Neural cell (in vitro differentiated cells): ENCODE measurements around the gene OS9. TPM values are rescaled to one million over a fixed set of nuclear protein-coding genes. Genes with fewer than 3 reads are reported as not detected.
A peak's percentile ranks its signal among the peaks of the same experiment; 100 is the strongest.

Source experiments
- H2AFZ ChIP-seq: fragments of 200-600, 300-800 bp; sonication (generic), shearing (Covaris generic); 2 replicates; pipeline ENCODE4 v1.6.0; 2014; ENCODE audit warnings: low read depth, mild to moderate bottlenecking, antibody characterized with exemption, low read length, moderate library complexity
- H3F3A ChIP-seq: fragments of 200-600 bp; shearing (Covaris generic); 2 replicates; pipeline ENCODE4 v1.6.1; 2016; ENCODE audit warnings: mild to moderate bottlenecking, moderate library complexity, mixed read lengths, antibody characterized with exemption, low read length; ENCODE audit not compliant: insufficient read depth, poor library complexity, severe bottlenecking
- H3K27ac ChIP-seq: fragments of 200-600, 300-800 bp; sonication (generic), shearing (Covaris generic); 2 replicates; pipeline ENCODE4 v1.5.1; 2014; ENCODE audit warnings: mild to moderate bottlenecking, low read length, moderate library complexity
- H3K27me3 ChIP-seq: fragments of 300-800, 200-600 bp; sonication (generic), shearing (Covaris generic); 2 replicates; pipeline ENCODE4 v1.6.0; 2014; ENCODE audit warnings: mild to moderate bottlenecking, low read depth, low read length, moderate library complexity; ENCODE audit not compliant: insufficient read depth
- H3K36me3 ChIP-seq: fragments of 300-800, 200-600 bp; sonication (generic), shearing (Covaris generic); 2 replicates; pipeline ENCODE4 v1.5.1; 2014; ENCODE audit warnings: mild to moderate bottlenecking, antibody characterized with exemption, low read length, moderate library complexity; ENCODE audit not compliant: insufficient read depth
- H3K4me2 ChIP-seq: fragments of 300-800, 200-600 bp; sonication (generic), shearing (Covaris generic); 2 replicates; pipeline ENCODE4 v1.6.0; 2014; ENCODE audit warnings: mild to moderate bottlenecking, low read length
- H3K4me3 ChIP-seq: fragments of 300-800, 200-600 bp; sonication (generic), shearing (Covaris generic); 2 replicates; pipeline ENCODE4 v1.5.1; 2014; ENCODE audit warnings: mild to moderate bottlenecking, low read length, moderate library complexity
- H3K79me2 ChIP-seq: fragments of 200-600 bp; shearing (Covaris generic); replicated peaks from 2 replicates; pipeline ENCODE4 v1.6.0; 2014; ENCODE audit warnings: mild to moderate bottlenecking, low read length, moderate library complexity; ENCODE audit not compliant: insufficient read depth
- H3K9ac ChIP-seq: fragments of 300-800, 200-600 bp; sonication (generic), shearing (Covaris generic); 2 replicates; pipeline ENCODE4 v1.6.1; 2016; ENCODE audit warnings: mild to moderate bottlenecking, low read length, mixed read lengths
- H3K9me2 ChIP-seq: fragments of 200-600 bp; shearing (Covaris generic); 2 replicates; pipeline ENCODE4 v1.6.1; 2016; ENCODE audit warnings: mild to moderate bottlenecking, low read length, mixed read lengths; ENCODE audit not compliant: insufficient read depth
- H3K9me3 ChIP-seq: fragments of 200-600, 300-800 bp; sonication (generic), shearing (Covaris generic); 2 replicates; pipeline ENCODE4 v1.6.1; 2016; ENCODE audit warnings: mild to moderate bottlenecking, mixed run types, low read length, moderate library complexity, mixed read lengths
- H4K20me1 ChIP-seq: fragments of 200-600 bp; shearing (Covaris generic); 2 replicates; pipeline ENCODE4 v1.6.1; 2016; ENCODE audit warnings: mild to moderate bottlenecking, mixed run types; ENCODE audit not compliant: insufficient read depth
- CTCF ChIP-seq: fragments of 450-650 bp; IDR thresholded peaks from 2 replicates; pipeline ENCODE4 v1.5.1; 2014; ENCODE audit warnings: antibody characterized with exemption, mild to moderate bottlenecking, moderate library complexity; ENCODE audit not compliant: poor library complexity, severe bottlenecking
- EP300 ChIP-seq: fragments of 450-650 bp; conservative IDR thresholded peaks from 2 replicates; pipeline ENCODE4 v1.6.1; 2014; ENCODE audit warnings: antibody characterized with exemption, mild to moderate bottlenecking, moderate library complexity; ENCODE audit not compliant: poor library complexity, severe bottlenecking
- EZH2 ChIP-seq: fragments of 200-600, 300-800 bp; shearing (Covaris generic), sonication (generic); IDR thresholded peaks from 2 replicates; pipeline ENCODE4 v1.6.1; 2014; ENCODE audit warnings: antibody characterized with exemption, low read length, borderline replicate concordance, mild to moderate bottlenecking; ENCODE audit not compliant: insufficient read depth, poor library complexity, severe bottlenecking
- MXI1 ChIP-seq: fragments of 450-650 bp; conservative IDR thresholded peaks from 2 replicates; pipeline ENCODE4 v1.6.1; 2014; ENCODE audit warnings: antibody characterized with exemption, mild to moderate bottlenecking; ENCODE audit not compliant: poor library complexity, severe bottlenecking
- POLR2AphosphoS5 ChIP-seq: IDR thresholded peaks from 2 replicates; pipeline ENCODE4 v1.6.1; 2012
- RAD21 ChIP-seq: fragments of 450-650 bp; conservative IDR thresholded peaks from 2 replicates; pipeline ENCODE4 v1.6.1; 2014; ENCODE audit warnings: antibody characterized with exemption, mild to moderate bottlenecking, moderate library complexity
- REST ChIP-seq: IDR thresholded peaks from 2 replicates; pipeline ENCODE4 v1.6.1; 2012; ENCODE audit warnings: borderline replicate concordance
- SMC3 ChIP-seq: fragments of 450-650 bp; conservative IDR thresholded peaks from 2 replicates; pipeline ENCODE4 v1.6.1; 2014; ENCODE audit warnings: antibody characterized with exemption, mild to moderate bottlenecking, moderate library complexity; ENCODE audit not compliant: poor library complexity
- TAF1 ChIP-seq: IDR thresholded peaks from 2 replicates; pipeline ENCODE4 v1.6.1; 2012; ENCODE audit warnings: low read depth
- polyA plus RNA-seq: library from polyadenylated mRNA; depleted of rRNA; stranded (reverse); fragments of >200 nt; gene quantifications from 2 replicates; pipeline ENCODE4 v1.2.3, GENCODE V29; 2014

OS9 gene
- polyA plus RNA-seq, 1 donor from 2014 or later = 248 TPM

- Histone ChIP-seq H3K9me2 (no peaks in the 10 kb centered on the region), H3K9me3 (no peaks in the 10 kb centered on the region), H3K9ac (peak overlapping the region; percentile 59), H3K27ac (peak overlapping the region; percentile 78), H3K4me3 (peak overlapping the region; percentile 85), H4K20me1 (no peaks in the 10 kb centered on the region), H3K79me2 (peaks cover 27% of the 10 kb centered on the region), H3K36me3 (no peaks in the 10 kb centered on the region), H3K4me2 (peak overlapping the region; percentile 76), H3K27me3 (no peaks in the 10 kb centered on the region), H2AFZ (peak overlapping the region; percentile 29), H3F3A (no peaks in the 10 kb centered on the region)
- TF ChIP-seq REST (peak; percentile 17), POLR2AphosphoS5 (peak; percentile 32), RAD21 (no peak), EZH2 (no peak)
Measured at GRCh38 chr12:57752668-57753000, 58.7 kb downstream of the OS9 start.

- Histone ChIP-seq H3F3A (no peaks in the 10 kb centered on the region), H3K27ac (peak overlapping the region; percentile 77), H3K4me2 (peak overlapping the region; percentile 91), H3K79me2 (peaks cover 27% of the 10 kb centered on the region), H3K36me3 (no peaks in the 10 kb centered on the region), H2AFZ (peak overlapping the region; percentile 49), H3K27me3 (no peaks in the 10 kb centered on the region), H3K9me2 (no peaks in the 10 kb centered on the region), H3K9ac (peak overlapping the region; percentile 80), H3K4me3 (peak overlapping the region; percentile 89), H4K20me1 (no peaks in the 10 kb centered on the region), H3K9me3 (no peaks in the 10 kb centered on the region)
- TF ChIP-seq POLR2AphosphoS5 = no peak
- no peak for TF ChIP-seq EP300
- TF ChIP-seq EZH2 = no peak
- no peak for TF ChIP-seq SMC3
- peak; percentile 16 for TF ChIP-seq TAF1
Measured at GRCh38 chr12:57753756-57754337, 59.9 kb downstream of the OS9 start.

GRCh38 chr12:57754411-57755193, 60.7 kb downstream of the OS9 start, which contains the start of gene MARCHF9:
MARCHF9 (plus strand) TSS chr12:57755103; CDS start chr12:57755529, 426 bp downstream.
- TF ChIP-seq EP300 (peak; percentile 37), RAD21 (peak; percentile 32), MXI1 (peak; percentile 62), POLR2AphosphoS5 (peak; percentile 70), CTCF (no peak), SMC3 (no peak), REST (peak; percentile 18), TAF1 (peak; percentile 5)
- no peaks in the 10 kb centered on the region for H3K27me3 ChIP-seq
- peak within 1 kb of the TSS; percentile 80 for H3K9ac ChIP-seq
- H3K79me2 ChIP-seq = peaks cover 20% of the 10 kb centered on the region
- H3K9me2 ChIP-seq = no peaks in the 10 kb centered on the region
- peak within 1 kb of the TSS; percentile 49 for H2AFZ ChIP-seq
- H3K27ac ChIP-seq = peak within 1 kb of the TSS; percentile 77
- H3K4me3 ChIP-seq = peak within 1 kb of the TSS; percentile 89
- no peaks in the 10 kb centered on the region for H3K36me3 ChIP-seq
- no peaks in the 10 kb centered on the region for H3F3A ChIP-seq
- no peaks in the 10 kb centered on the region for H4K20me1 ChIP-seq
- peak within 1 kb of the TSS; percentile 91 for H3K4me2 ChIP-seq
- H3K9me3 ChIP-seq = no peaks in the 10 kb centered on the region
